ENCODE data around the gene F2R. TPM values are rescaled to one million over a fixed set of nuclear protein-coding genes. Genes with fewer than 3 reads are reported as not detected.

Gene F2R
- total and polyA plus RNA-seq, 2 donors: 3.7 to 6.7 TPM

GRCh38 chr5:76723906-76724305 is 8.0 kb downstream of the F2R start:
- Histone ChIP-seq H3K36me3 (ENCODE audit: control insufficient read depth in 2 of 2, insufficient read depth in 2 of 2, low read length in 1 of 2) (no peaks in the 10 kb centered on the region), H3K9me3 (ENCODE audit: control insufficient read depth in 2 of 2, insufficient read depth in 1 of 2, low read length in 1 of 2) (peaks cover 0 to 5% of the 10 kb centered on the region in 2 donors), H3K27me3 (ENCODE audit: control insufficient read depth in 2 of 2, insufficient read depth in 1 of 2, low read length in 1 of 2) (no peaks in the 10 kb centered on the region), H3K27ac (ENCODE audit: low read depth in 1 of 2, low read length in 1 of 2) (no peak overlapping the region), H3K4me3 (ENCODE audit: low read length in 2 of 2) (no peak overlapping the region), H3K4me1 (ENCODE audit: control insufficient read depth in 2 of 2, insufficient read depth in 2 of 2, low read length in 2 of 2) (no peaks in the 10 kb centered on the region)
- no peak for DNase-seq (ENCODE audit: low read depth in 6 of 9, low spot score in 9 of 9)
- WGBS: 96% methylated on average over 1 of the region's 1 CpG

GRCh38 chr5:76724871-76725270 is 8.9 kb downstream of the F2R start:
- no peaks in the 10 kb centered on the region for H3K36me3 ChIP-seq (ENCODE audit: control insufficient read depth in 2 of 2, insufficient read depth in 2 of 2, low read length in 1 of 2)

DNA sequence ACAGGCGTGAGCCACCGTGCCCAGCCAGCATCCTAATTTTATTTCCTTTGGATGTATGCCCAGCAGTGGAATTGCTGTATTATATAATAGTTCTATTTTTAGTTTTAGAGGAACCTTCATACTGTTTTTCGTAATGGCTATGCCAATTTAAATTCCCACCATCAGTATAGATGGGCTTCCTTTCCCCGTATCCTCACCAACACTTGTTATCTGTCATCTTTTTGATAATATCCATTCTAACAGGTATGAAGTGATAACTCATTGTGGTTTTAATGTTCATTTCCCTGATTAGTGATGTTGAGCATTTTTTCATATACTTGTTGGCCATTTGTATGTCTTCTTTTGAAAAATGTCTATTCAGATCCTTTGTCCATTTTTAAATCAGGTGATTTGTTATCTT is 13.0 kb downstream of the F2R start:
- H3K4me1 ChIP-seq (ENCODE audit: control insufficient read depth in 2 of 2, insufficient read depth in 2 of 2, low read length in 2 of 2): no peaks in the 10 kb centered on the region
- WGBS: 96% methylated on average over 4 of the region's 4 CpGs
- H3K36me3 ChIP-seq (ENCODE audit: control insufficient read depth in 2 of 2, insufficient read depth in 2 of 2, low read length in 1 of 2): no peaks in the 10 kb centered on the region
- no peak overlapping the region for H3K27ac ChIP-seq (ENCODE audit: low read depth in 1 of 2, low read length in 1 of 2)
- H3K9me3 ChIP-seq (ENCODE audit: control insufficient read depth in 2 of 2, insufficient read depth in 1 of 2, low read length in 1 of 2): peaks cover 0 to 10% of the 10 kb centered on the region in 2 donors
- no peak for DNase-seq (ENCODE audit: low read depth in 6 of 9, low spot score in 9 of 9)
- H3K4me3 ChIP-seq (ENCODE audit: low read length in 2 of 2): no peak overlapping the region
- H3K27me3 ChIP-seq (ENCODE audit: control insufficient read depth in 2 of 2, insufficient read depth in 1 of 2, low read length in 1 of 2): no peaks in the 10 kb centered on the region

More at GRCh38 chr5:76724871-76725270, 8.9 kb downstream of the F2R start:
- 92% methylated on average over 4 of the region's 4 CpGs for WGBS
- H3K27me3 ChIP-seq (ENCODE audit: control insufficient read depth in 2 of 2, insufficient read depth in 1 of 2, low read length in 1 of 2): no peaks in the 10 kb centered on the region
- peaks cover 0 to 5% of the 10 kb centered on the region in 2 donors for H3K9me3 ChIP-seq (ENCODE audit: control insufficient read depth in 2 of 2, insufficient read depth in 1 of 2, low read length in 1 of 2)
- H3K4me3 ChIP-seq (ENCODE audit: low read length in 2 of 2): no peak overlapping the region
- no peaks in the 10 kb centered on the region for H3K4me1 ChIP-seq (ENCODE audit: control insufficient read depth in 2 of 2, insufficient read depth in 2 of 2, low read length in 2 of 2)
- H3K27ac ChIP-seq (ENCODE audit: low read depth in 1 of 2, low read length in 1 of 2): no peak overlapping the region
- DNase-seq (ENCODE audit: low read depth in 6 of 9, low spot score in 9 of 9): no peak

DNA sequence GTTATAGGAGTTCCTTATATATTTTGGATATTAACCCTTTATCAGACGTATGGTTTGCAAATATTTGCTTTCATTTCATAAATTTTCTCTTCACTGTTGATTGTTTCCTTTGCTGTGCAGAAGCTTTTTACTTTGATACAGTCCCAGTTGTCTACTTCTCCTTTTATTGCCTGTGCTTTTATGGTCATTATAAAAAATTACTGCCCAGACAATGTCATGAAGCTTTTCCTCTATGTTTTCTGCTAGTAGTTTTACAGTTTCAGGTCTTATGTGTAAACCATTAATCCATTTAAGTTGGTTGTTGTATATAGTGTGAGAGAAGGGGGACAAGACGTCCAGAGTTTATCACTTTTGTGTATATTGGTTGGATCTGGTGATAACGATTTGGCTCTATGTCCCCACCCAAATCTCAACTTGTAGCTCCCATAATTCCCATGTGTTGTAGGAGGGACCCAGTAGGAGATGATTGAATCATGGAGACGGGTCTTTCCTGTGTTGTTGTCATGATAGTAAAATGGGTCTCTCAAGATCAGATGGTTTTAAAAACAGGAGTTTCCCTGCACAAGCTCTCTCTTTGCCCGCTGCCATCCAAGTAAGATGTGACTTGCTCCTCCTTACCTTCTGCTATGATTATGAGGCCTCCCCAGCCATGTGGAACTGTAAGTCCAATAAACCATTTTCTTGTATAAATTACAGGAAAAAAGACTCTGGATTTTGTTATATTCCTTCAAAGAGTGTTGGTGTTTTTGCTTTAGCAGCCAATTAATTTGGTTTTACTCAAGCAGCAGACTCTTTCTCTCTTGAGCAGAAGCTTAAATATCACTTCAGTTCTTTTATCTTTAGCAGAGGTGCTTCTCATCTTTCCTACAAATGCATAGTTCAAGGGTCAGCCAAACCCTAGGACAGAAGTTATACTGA is 13.7 kb downstream of the F2R start:
- Histone ChIP-seq H3K27ac (ENCODE audit: low read depth in 1 of 2, low read length in 1 of 2) (no peak overlapping the region), H3K36me3 (ENCODE audit: control insufficient read depth in 2 of 2, insufficient read depth in 2 of 2, low read length in 1 of 2) (no peaks in the 10 kb centered on the region), H3K4me3 (ENCODE audit: low read length in 2 of 2) (no peak overlapping the region), H3K4me1 (ENCODE audit: control insufficient read depth in 2 of 2, insufficient read depth in 2 of 2, low read length in 2 of 2) (no peaks in the 10 kb centered on the region), H3K27me3 (ENCODE audit: control insufficient read depth in 2 of 2, insufficient read depth in 1 of 2, low read length in 1 of 2) (no peaks in the 10 kb centered on the region), H3K9me3 (ENCODE audit: control insufficient read depth in 2 of 2, insufficient read depth in 1 of 2, low read length in 1 of 2) (peaks cover 0 to 10% of the 10 kb centered on the region in 2 donors)
- DNase-seq (ENCODE audit: low read depth in 6 of 9, low spot score in 9 of 9): no peak
- WGBS: 98% methylated on average over 5 of the region's 5 CpGs

DNA sequence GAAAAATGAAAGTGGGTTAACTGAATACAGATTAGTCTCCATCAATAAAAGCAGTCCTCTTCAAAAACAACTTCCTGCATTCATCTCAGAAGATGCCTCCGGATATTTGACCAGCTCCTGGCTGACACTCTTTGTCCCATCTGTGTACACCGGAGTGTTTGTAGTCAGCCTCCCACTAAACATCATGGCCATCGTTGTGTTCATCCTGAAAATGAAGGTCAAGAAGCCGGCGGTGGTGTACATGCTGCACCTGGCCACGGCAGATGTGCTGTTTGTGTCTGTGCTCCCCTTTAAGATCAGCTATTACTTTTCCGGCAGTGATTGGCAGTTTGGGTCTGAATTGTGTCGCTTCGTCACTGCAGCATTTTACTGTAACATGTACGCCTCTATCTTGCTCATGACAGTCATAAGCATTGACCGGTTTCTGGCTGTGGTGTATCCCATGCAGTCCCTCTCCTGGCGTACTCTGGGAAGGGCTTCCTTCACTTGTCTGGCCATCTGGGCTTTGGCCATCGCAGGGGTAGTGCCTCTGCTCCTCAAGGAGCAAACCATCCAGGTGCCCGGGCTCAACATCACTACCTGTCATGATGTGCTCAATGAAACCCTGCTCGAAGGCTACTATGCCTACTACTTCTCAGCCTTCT is 16.6 kb downstream of the F2R start:
- WGBS: 95% methylated on average over 15 of the region's 15 CpGs
- no peak for DNase-seq (ENCODE audit: low read depth in 6 of 9, low spot score in 9 of 9)
- H3K4me1 ChIP-seq (ENCODE audit: control insufficient read depth in 2 of 2, insufficient read depth in 2 of 2, low read length in 2 of 2): no peaks in the 10 kb centered on the region
- no peaks in the 10 kb centered on the region for H3K36me3 ChIP-seq (ENCODE audit: control insufficient read depth in 2 of 2, insufficient read depth in 2 of 2, low read length in 1 of 2)
- peaks cover 0 to 10% of the 10 kb centered on the region in 2 donors for H3K9me3 ChIP-seq (ENCODE audit: control insufficient read depth in 2 of 2, insufficient read depth in 1 of 2, low read length in 1 of 2)
- H3K4me3 ChIP-seq (ENCODE audit: low read length in 2 of 2): no peak overlapping the region
- H3K27me3 ChIP-seq (ENCODE audit: control insufficient read depth in 2 of 2, insufficient read depth in 1 of 2, low read length in 1 of 2): no peaks in the 10 kb centered on the region
- H3K27ac ChIP-seq (ENCODE audit: low read depth in 1 of 2, low read length in 1 of 2): no peak overlapping the region

- no peak for DNase-seq (ENCODE audit: low read depth in 6 of 9, low spot score in 9 of 9)
- H3K4me1 ChIP-seq (ENCODE audit: control insufficient read depth in 2 of 2, insufficient read depth in 2 of 2, low read length in 2 of 2): no peaks in the 10 kb centered on the region
Measured at GRCh38 chr5:76733049-76733417, 17.1 kb downstream of the F2R start.

DNA sequence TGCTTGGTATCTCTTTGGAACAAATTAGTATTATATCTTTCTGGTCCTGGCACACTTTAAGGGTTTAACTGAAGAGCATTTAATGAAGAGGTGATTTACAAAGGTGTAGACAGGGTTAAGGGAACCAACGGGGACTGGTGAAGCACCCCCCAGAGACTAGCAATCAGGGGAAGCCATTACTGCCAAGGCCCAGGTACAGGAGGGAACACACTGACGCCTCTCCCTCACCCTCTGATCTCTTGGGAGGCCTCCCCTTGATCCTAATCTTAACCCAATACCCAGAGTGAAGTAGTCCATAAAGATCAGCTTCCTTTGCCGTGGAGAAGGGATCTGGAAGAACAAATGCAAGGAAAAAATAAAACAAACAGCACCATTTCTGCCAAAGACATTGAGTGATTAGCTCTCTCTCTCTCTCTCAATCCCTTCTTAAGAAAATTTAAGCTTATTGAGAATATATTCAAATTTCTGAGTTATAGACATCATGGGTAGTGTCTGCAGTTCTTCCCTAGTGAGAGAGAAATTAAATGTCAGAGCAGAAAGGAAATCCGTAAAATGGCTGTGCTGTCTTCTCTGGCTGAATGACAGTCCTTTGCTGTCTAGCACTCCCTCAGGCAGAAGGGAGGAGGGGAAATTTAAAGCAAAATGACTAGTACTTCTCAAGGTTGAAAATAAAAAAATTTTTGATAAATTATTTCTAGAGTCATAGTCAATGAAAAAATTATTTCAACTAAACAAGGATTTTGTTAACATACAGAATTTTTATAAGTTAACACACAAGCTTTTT is 20.0 kb downstream of the F2R start:
- no peak overlapping the region for H3K27ac ChIP-seq (ENCODE audit: low read depth in 1 of 2, low read length in 1 of 2)
- H3K36me3 ChIP-seq (ENCODE audit: control insufficient read depth in 2 of 2, insufficient read depth in 2 of 2, low read length in 1 of 2): no peaks in the 10 kb centered on the region
- H3K27me3 ChIP-seq (ENCODE audit: control insufficient read depth in 2 of 2, insufficient read depth in 1 of 2, low read length in 1 of 2): no peaks in the 10 kb centered on the region
- peaks cover 0 to under 1% of the 10 kb centered on the region in 2 donors for H3K9me3 ChIP-seq (ENCODE audit: control insufficient read depth in 2 of 2, insufficient read depth in 1 of 2, low read length in 1 of 2)
- DNase-seq (ENCODE audit: low read depth in 6 of 9, low spot score in 9 of 9): no peak
- 93% methylated on average over 4 of the region's 4 CpGs for WGBS
- H3K4me3 ChIP-seq (ENCODE audit: low read length in 2 of 2): no peak overlapping the region
- H3K4me1 ChIP-seq (ENCODE audit: control insufficient read depth in 2 of 2, insufficient read depth in 2 of 2, low read length in 2 of 2): peaks cover 5% of the 10 kb centered on the region in 2 donors

More at GRCh38 chr5:76733049-76733417, 17.1 kb downstream of the F2R start:
- Histone ChIP-seq H3K4me3 (ENCODE audit: low read length in 2 of 2) (no peak overlapping the region), H3K9me3 (ENCODE audit: control insufficient read depth in 2 of 2, insufficient read depth in 1 of 2, low read length in 1 of 2) (peaks cover 0 to 10% of the 10 kb centered on the region in 2 donors), H3K27ac (ENCODE audit: low read depth in 1 of 2, low read length in 1 of 2) (no peak overlapping the region), H3K27me3 (ENCODE audit: control insufficient read depth in 2 of 2, insufficient read depth in 1 of 2, low read length in 1 of 2) (no peaks in the 10 kb centered on the region), H3K36me3 (ENCODE audit: control insufficient read depth in 2 of 2, insufficient read depth in 2 of 2, low read length in 1 of 2) (no peaks in the 10 kb centered on the region)
- 95% methylated on average over 13 of the region's 13 CpGs for WGBS

- no peak for DNase-seq (ENCODE audit: low read depth in 6 of 9, low spot score in 9 of 9)
- H3K4me1 ChIP-seq (ENCODE audit: control insufficient read depth in 2 of 2, insufficient read depth in 2 of 2, low read length in 2 of 2): peaks cover 5% of the 10 kb centered on the region in 2 donors
- no peaks in the 10 kb centered on the region for H3K9me3 ChIP-seq (ENCODE audit: control insufficient read depth in 2 of 2, insufficient read depth in 1 of 2, low read length in 1 of 2)
- no peaks in the 10 kb centered on the region for H3K27me3 ChIP-seq (ENCODE audit: control insufficient read depth in 2 of 2, insufficient read depth in 1 of 2, low read length in 1 of 2)
- no peaks in the 10 kb centered on the region for H3K36me3 ChIP-seq (ENCODE audit: control insufficient read depth in 2 of 2, insufficient read depth in 2 of 2, low read length in 1 of 2)
- WGBS: 80% methylated on average over 6 of the region's 6 CpGs
- H3K27ac ChIP-seq (ENCODE audit: low read depth in 1 of 2, low read length in 1 of 2): no peak overlapping the region
- H3K4me3 ChIP-seq (ENCODE audit: low read length in 2 of 2): no peak overlapping the region
Measured at GRCh38 chr5:76736679-76737556, 21.0 kb downstream of the F2R start.

All from thymus (tissue), 11 donors.